Mucosa of descending colon (tissue), 3 donors: ENCODE results near the gene MCAM. TPM values are rescaled to one million over a fixed set of nuclear protein-coding genes. Genes with fewer than 3 reads are reported as not detected.
A peak's percentile ranks its signal among the peaks of the same experiment; 100 is the strongest.

Experiments
- ATAC-seq: fragments of 200-7000 bp; cut with Tn5 transposase; one replicate; pipeline ENCODE4 v1.9.1; 2020; ENCODE audit warnings: mild to moderate bottlenecking, moderate library complexity
- DNase-seq, 3 donors: peaks; one replicate each; pipeline ENCODE4 v3.0.0-alpha.2; 2020
- H3K36me3 ChIP-seq: fragments of 200-600 bp; one replicate; pipeline ENCODE4 v1.8.0; 2021; ENCODE audit warnings: low read depth, mild to moderate bottlenecking
- H3K4me1 ChIP-seq: fragments of 200-600 bp; one replicate; pipeline ENCODE4 v1.8.0; 2021; ENCODE audit warnings: low read depth, mild to moderate bottlenecking
- H3K4me3 ChIP-seq: fragments of 200-600 bp; one replicate; pipeline ENCODE4 v1.8.0; 2021; ENCODE audit warnings: mild to moderate bottlenecking
- H3K9me3 ChIP-seq: fragments of 200-600 bp; one replicate; pipeline ENCODE4 v1.8.0; 2021; ENCODE audit warnings: mild to moderate bottlenecking
- intact Hi-C, 2 donors: fragments of 100-400 bp; cut with DNase I in 1 of 2; cut with micrococcal nuclease in 1 of 2; formaldehyde crosslinking; loops; one replicate each; pipeline versions ENCODE4 v1.11.0 to v1.11.1; 2022; cut with DNase I, micrococcal nuclease
- long read RNA-seq, 2 donors: library from polyadenylated mRNA; unstranded; transcript quantifications; one replicate each; pipeline ENCODE4 v2.0.0, GENCODE V29; 2019 to 2021
- total RNA-seq, 3 donors: library from RNA; stranded (reverse); fragmentation: NEBNext Ultra II Directional in 2 of 3; extraction: Animal tissue kit (Norgen Biotek cat#: 25700) in 2 of 3; gene quantifications; one replicate each; pipeline versions ENCODE4 v1.2.1 to v1.2.4, GENCODE V29; 2021 to 2023
- TF ChIP-seq, protein P1 (sequence below): fragments of 200-600 bp; IDR thresholded peaks from one replicate; pipeline ENCODE4 v1.8.0; 2022; ENCODE audit warnings: antibody characterized with exemption, mild to moderate bottlenecking
- donor health status: DM: no; HTN: no; CAD: no; lungs with moderate emphysema.
- donor health status: DM: no; HTN: no; CAD: no.
- donor health status: DM: no; HTN: yes; CAD: no.

The MCAM gene, protein sequence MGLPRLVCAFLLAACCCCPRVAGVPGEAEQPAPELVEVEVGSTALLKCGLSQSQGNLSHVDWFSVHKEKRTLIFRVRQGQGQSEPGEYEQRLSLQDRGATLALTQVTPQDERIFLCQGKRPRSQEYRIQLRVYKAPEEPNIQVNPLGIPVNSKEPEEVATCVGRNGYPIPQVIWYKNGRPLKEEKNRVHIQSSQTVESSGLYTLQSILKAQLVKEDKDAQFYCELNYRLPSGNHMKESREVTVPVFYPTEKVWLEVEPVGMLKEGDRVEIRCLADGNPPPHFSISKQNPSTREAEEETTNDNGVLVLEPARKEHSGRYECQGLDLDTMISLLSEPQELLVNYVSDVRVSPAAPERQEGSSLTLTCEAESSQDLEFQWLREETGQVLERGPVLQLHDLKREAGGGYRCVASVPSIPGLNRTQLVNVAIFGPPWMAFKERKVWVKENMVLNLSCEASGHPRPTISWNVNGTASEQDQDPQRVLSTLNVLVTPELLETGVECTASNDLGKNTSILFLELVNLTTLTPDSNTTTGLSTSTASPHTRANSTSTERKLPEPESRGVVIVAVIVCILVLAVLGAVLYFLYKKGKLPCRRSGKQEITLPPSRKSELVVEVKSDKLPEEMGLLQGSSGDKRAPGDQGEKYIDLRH
- 100 to 1,000 TPM in 1 of 3 donors, 10 to 100 TPM in 1, 1 to 10 TPM in 1; 9.7 to 186 (median 32.5) TPM for total RNA-seq
- long read RNA-seq, donor 1, transcript MCAM-201 (16 exons, 3,313 nt): major isoform, 89 of 160 reads
- long read RNA-seq, donor 1, partial matches to known transcripts: 34 of 160 reads
- long read RNA-seq, donor 1, other reads (novel, unspliced or antisense): 37 of 160 reads
- long read RNA-seq, donor 2, transcript MCAM-201 (16 exons, 3,313 nt): major isoform, 9 of 20 reads
- long read RNA-seq, donor 2, partial matches to known transcripts: 2 of 20 reads
- long read RNA-seq, donor 2, other reads (novel, unspliced or antisense): 9 of 20 reads

- H3K4me1 ChIP-seq: peaks cover 39% of the 10 kb centered on the region
Measured at GRCh38 chr11:119316729-119317591, at the start of gene MCAM. TSS of gene MCAM (minus strand) at chr11:119317130. CDS start at chr11:119317101, 29 bp downstream.

DNA sequence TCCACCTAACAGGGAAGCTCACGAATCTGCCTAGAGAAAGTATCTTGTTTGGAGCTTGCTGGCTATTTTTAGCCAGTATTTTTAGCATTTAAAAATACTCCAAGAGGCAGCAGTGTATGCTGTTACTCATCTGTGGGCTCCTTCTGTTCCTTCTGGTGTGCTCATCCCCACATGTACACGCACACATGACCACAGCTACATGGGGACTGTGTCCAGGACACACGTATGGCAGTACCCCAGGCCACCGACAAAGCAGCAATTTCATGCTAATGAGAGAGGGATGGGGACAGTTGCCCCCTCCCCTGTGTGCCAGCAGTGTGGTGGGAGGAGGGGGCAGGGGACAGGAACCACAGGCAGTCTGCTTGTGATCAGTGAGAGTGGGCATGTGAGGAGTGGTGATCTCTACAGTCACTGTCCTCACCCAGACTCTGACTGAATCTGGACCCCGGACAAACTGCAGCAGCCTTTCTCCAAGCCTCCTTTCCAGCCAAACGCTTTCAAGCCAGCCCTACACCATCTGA is 48.2 kb upstream of the MCAM start:
- TF ChIP-seq, protein P1, sequence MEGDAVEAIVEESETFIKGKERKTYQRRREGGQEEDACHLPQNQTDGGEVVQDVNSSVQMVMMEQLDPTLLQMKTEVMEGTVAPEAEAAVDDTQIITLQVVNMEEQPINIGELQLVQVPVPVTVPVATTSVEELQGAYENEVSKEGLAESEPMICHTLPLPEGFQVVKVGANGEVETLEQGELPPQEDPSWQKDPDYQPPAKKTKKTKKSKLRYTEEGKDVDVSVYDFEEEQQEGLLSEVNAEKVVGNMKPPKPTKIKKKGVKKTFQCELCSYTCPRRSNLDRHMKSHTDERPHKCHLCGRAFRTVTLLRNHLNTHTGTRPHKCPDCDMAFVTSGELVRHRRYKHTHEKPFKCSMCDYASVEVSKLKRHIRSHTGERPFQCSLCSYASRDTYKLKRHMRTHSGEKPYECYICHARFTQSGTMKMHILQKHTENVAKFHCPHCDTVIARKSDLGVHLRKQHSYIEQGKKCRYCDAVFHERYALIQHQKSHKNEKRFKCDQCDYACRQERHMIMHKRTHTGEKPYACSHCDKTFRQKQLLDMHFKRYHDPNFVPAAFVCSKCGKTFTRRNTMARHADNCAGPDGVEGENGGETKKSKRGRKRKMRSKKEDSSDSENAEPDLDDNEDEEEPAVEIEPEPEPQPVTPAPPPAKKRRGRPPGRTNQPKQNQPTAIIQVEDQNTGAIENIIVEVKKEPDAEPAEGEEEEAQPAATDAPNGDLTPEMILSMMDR: no peak
- Histone ChIP-seq H3K4me1 (peaks cover 36% of the 10 kb centered on the region), H3K9me3 (no peaks in the 10 kb centered on the region), H3K36me3 (no peaks in the 10 kb centered on the region), H3K4me3 (no peak overlapping the region)
- ATAC-seq (no peak), DNase-seq (no peak)
- intact Hi-C loops: no loop called here

More at GRCh38 chr11:119316729-119317591, at the start of gene MCAM:
- H3K36me3 ChIP-seq: no peaks in the 10 kb centered on the region
- ATAC-seq (no peak), DNase-seq (peak in 1 of 3 donors; percentile 42)
- TF ChIP-seq, protein P1: no peak
- H3K9me3 ChIP-seq: no peaks in the 10 kb centered on the region
- H3K4me3 ChIP-seq: peak within 1 kb of the TSS; percentile 17
- intact Hi-C loops: no loop called here

- H3K4me3 ChIP-seq: peak overlapping the region; percentile 19
- no peaks in the 10 kb centered on the region for H3K36me3 ChIP-seq
- peaks cover 27% of the 10 kb centered on the region for H3K4me1 ChIP-seq
- no peaks in the 10 kb centered on the region for H3K9me3 ChIP-seq
- peak; percentile 66 to 81 (median 69) for DNase-seq
- intact Hi-C loops: no loop called here
- TF ChIP-seq, protein P1: no peak
- ATAC-seq: peak; percentile 61
Measured at GRCh38 chr11:119363851-119364590, 47.1 kb upstream of the MCAM start.

GRCh38 chr11:119363081-119363850 is 46.3 kb upstream of the MCAM start:
- ATAC-seq (no peak), DNase-seq (peak in 2 of 3 donors; percentile 43 to 55)
- Histone ChIP-seq H3K4me1 (peaks cover 21% of the 10 kb centered on the region), H3K36me3 (no peaks in the 10 kb centered on the region), H3K4me3 (peak overlapping the region; percentile 19), H3K9me3 (no peaks in the 10 kb centered on the region)
- intact Hi-C loops: no loop called here
- TF ChIP-seq, protein P1: no peak
